GM19455 (cell line): ENCODE data around the gene GDF2.

Experiments used
- ATAC-seq: cut with Tn5 transposase; IDR thresholded peaks from one replicate; pipeline ENCODE4 v1.9.1; 2021; ENCODE audit not compliant: unreplicated experiment

The GDF2 gene

GRCh38 chr10:47291682-47292081 lies 30.6 kb upstream of the GDF2 start:
- ATAC-seq: no peak

DNA sequence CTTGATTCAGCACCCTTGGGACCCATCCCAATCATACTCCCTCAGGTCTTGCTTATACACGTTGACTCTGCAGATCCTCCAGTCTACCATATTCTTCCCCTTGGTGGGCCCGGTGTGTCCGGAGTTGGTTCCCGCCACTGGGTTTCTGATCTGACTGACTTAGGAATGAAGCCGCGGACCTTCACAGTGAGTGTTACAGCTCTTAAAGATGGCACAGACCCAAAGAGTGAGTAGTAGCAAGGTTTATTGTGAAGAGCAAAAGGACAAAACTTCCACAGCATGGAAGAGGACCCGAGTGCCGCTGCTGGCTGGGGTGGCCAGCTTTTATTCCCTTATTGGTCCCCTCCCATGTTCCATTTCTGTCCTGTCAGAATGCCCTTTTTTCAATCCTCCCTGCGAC lies 28.2 kb upstream of the GDF2 start:
- ATAC-seq: no peak

DNA sequence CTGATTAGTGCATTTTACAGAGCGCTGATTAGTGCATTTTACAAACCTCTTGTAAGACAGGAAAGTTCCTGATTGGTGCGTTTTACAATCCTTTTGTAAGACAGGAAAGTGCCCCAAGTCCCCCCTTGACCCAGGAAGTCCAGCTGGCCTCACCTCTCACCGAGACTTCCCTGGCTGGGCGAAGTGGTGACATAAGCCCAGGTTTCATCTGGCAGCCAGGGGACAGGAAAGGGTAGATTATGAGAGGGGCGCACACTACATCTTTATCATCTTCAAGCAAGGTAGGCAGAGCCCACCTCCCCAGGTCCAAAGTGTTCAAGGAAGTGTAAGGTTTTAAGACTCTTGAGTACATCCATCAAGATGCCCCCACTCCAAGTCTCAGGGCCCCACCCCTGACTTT lies 27.8 kb upstream of the GDF2 start:
- no peak for ATAC-seq

DNA sequence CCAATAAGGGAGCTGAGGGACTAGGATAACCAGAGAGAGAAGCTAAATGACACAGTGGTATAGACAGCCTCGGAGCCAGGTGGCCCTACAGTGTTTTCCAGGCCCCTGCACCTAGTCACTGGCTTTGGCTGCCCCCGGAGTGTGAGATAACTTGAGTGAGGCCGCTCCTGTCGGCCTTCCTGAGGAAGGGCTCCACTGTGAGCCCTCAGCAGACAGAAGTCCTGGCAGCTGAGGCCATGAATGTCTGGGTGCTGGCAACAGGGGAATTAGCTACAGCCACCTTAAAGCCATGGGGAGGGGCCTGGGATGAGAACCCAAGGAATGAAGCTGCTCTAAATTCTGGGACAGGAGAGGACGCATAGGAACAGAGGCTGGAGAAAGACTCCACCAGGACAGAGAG lies 26.8 kb upstream of the GDF2 start:
- no peak for ATAC-seq

DNA sequence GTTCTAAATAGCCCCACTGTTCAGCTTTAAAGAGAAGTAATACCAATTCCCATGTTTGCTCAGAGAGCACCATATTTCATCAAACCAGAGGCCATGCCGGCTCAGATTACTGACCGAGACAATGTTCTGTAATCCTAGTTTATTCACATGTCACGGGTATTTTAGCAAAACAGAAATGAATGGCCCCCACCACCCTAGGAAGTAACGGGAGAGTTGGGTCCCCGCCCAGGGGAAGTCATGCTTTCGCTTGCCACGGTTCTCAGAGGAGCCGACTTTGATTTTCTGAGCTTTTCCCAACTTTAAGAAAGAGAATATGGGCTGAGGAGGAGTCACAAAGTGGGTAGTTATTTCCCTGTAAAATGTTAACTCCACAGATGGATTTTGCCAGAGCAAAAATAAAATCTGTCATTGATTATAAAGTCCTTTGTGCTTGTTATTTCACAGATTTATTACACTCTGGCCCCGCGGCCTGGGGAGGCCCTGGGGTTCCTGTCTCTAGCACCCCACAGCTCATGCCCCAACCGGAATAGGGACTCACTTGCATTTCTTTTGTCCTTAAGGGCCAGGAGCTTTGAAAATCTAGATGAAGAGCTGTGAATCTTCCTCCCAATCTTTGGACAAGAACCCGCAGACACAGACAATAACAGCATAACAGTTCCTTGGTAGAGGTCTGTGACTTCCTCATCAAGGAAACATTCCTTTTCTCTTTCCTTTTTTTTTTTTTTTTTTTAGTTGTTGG lies 25.9 kb upstream of the GDF2 start:
- ATAC-seq: no peak

- no peak for ATAC-seq
Observed at GRCh38 chr10:47296941-47297340, 25.3 kb upstream of the GDF2 start.

- ATAC-seq: no peak
Observed at GRCh38 chr10:47297866-47298540, 24.3 kb upstream of the GDF2 start.

DNA sequence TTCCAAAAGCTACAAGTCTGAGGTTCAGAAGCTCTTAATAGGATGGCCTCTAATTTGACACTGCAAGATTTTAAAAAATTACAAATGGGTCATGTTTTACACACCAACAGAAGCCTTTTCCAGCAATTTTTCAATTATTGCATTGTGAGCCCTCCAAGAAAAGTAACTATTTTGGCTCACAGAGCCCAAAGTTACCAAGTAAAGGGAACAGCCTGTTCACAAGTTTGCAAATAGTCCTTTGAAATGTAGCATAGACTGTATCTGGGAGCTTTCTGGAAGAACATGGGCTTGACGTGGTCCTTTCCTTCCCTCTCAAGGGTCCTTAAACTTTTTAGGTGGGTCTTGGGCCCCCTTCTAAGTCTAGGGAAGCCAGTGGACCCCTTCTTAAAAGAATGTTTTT lies 23.5 kb upstream of the GDF2 start:
- no peak for ATAC-seq

- ATAC-seq: no peak
Observed at GRCh38 chr10:47299611-47300428, 22.4 kb upstream of the GDF2 start, which contains the start of gene GDF10. TSS of gene GDF10 (plus strand) at chr10:47300197. CDS start at chr10:47300652, 455 bp downstream.

DNA sequence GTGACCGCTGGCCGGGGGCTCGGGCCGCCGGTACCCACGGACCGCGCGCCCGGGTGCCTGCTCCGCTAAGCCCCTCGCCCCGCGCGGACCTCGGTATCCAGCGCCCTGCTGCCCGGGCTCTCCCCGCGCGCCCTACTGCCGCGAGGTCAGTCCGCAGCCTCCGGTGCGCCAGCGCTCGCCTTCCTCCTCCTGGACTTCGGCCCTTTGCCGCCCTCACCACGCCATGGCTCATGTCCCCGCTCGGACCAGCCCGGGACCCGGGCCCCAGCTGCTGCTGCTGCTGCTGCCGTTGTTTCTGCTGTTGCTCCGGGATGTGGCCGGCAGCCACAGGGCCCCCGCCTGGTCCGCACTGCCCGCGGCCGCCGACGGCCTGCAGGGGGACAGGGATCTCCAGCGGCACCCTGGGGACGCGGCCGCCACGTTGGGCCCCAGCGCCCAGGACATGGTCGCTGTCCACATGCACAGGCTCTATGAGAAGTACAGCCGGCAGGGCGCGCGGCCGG lies 21.8 kb upstream of the GDF2 start:
- ATAC-seq: no peak

GRCh38 chr10:47301833-47302232 lies 20.4 kb upstream of the GDF2 start:
- ATAC-seq: no peak

DNA sequence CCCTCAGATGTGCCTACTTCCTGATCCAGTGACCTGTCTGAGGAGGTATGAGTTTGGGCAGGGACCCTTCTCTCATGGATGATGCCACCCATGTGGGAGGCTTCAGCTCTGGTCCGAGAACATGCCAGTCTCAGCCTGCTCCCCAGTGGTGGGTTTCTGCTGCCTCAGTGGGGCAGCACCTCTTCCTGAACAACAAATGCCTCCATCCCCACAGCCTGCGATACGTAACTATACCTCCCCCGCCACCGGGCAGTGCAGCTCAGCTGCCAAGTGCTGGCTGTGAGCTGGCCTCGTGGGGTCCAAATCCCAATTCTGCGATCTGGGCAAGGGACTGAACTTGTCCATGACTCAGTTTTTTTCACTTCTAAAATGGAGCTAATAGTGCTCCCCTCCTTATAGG lies 19.1 kb upstream of the GDF2 start:
- ATAC-seq: no peak

DNA sequence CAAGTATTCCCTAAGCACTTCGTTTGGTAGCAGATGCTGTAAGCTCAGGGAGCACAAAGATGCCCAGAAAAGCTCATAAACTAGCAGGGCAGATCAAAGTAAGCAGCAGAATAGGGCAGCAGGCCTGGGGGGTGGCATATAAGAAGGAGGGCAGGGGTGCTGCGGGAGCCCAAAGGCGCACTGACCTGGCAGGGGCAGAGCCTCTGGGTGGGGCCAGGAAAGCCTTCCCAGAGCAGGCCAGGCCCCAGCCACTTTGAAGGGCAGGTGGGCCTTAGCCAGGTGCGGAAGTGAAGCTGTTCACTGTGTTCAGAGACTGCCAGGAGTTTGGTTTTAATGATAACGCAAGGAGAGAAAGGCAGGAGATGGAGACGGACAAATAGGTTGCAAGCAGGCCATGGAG lies 18.4 kb upstream of the GDF2 start:
- no peak for ATAC-seq

- ATAC-seq: no peak
Observed at GRCh38 chr10:47305566-47305965, 16.7 kb upstream of the GDF2 start.

DNA sequence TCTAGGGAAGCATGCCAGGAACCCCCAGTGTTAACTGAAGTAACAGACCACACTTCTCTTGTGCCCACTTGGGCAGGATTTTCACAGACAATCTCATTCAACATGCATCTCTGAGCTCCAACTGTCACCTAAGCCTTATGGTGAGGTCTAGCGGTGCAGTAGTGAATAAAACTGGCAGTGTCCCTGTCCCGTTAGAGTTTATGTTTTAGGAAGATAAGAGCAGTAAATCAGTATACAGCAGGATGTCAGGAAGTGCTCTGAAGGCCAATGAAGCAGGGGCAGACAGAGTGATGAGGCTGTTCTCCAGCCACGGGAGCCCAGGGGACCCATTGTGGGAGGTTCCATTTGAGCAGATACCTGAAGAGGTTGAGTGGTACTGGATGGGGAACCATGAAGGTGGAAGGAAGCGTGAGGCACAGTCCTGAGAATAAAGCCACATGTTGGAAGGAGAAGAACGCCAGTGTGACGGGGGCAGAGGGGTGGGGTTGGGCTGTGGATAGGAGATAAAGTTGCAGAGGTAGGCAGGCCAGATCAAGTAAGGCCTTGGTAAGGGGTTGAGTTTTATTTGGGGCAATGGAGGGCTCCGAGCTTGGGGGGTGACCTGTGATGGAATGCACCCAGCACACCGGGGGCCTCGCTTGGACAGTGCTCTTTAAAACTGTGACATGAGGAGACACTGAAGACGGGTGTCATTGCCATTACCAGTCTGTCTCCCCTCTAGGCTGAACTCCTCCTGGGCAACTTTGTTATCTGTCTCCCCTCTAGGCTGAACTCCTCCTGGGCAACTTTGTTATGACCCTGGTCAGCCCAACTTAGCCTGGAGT lies 15.7 kb upstream of the GDF2 start:
- no peak for ATAC-seq

GRCh38 chr10:47307381-47307780 lies 14.9 kb upstream of the GDF2 start:
- no peak for ATAC-seq

DNA sequence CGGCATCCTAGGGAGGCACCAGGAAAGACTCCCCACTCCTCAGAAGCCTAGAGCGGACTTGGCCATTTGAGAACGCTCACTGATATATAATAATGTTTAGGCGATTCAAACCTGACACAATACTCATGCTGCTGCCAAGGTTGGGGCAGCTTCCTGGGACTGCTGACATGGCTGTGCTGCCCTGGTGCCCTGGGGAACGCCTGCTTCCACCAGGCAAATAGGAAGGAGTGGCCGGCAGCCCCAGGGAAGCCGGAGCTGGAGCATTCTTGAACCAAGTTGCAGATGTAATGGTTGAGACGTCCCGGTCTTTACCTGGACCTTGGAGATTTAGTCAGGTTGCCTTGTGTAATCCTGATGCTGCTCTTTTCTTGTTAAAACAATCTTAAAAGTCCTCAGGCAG lies 13.5 kb upstream of the GDF2 start:
- ATAC-seq: no peak

- no peak for ATAC-seq
Observed at GRCh38 chr10:47309408-47310089, 12.7 kb upstream of the GDF2 start.

- no peak for ATAC-seq
Observed at GRCh38 chr10:47310090-47310505, 12.2 kb upstream of the GDF2 start.
